Astrocyte of the cerebellum (primary cell): ENCODE data around the gene PTPRM.

ENCODE experiments used
- DNase-seq: peaks from one replicate; pipeline ENCODE4 v3.0.0-alpha.2; 2011; ENCODE audit warnings: low read depth
- H3K4me3 ChIP-seq: 2 replicates; pipeline ENCODE4 v1.5.1; 2011; ENCODE audit warnings: mild to moderate bottlenecking, low read depth, low read length, moderate library complexity
- CTCF ChIP-seq: IDR thresholded peaks from 2 replicates; pipeline ENCODE4 v1.5.1; 2012; ENCODE audit warnings: low read length, low read depth, moderate library complexity, mild to moderate bottlenecking; ENCODE audit errors: missing control alignments
- in situ Hi-C: cut with HindIII; loops from 2 replicates; pipeline ENCODE4 v1.10.0; 2017; ENCODE audit warnings: low sequenced_read_pairs

The PTPRM gene

GRCh38 chr18:7637269-7637668 lies 70.2 kb downstream of the PTPRM start:
- H3K4me3 ChIP-seq = no peak overlapping the region
- in situ Hi-C loops = no loop called here
- TF ChIP-seq CTCF = no peak
- no peak for DNase-seq

GRCh38 chr18:7638321-7638720 lies 71.2 kb downstream of the PTPRM start:
- in situ Hi-C loops = no loop called here
- DNase-seq = no peak
- no peak overlapping the region for H3K4me3 ChIP-seq
- TF ChIP-seq CTCF = no peak

GRCh38 chr18:7641813-7642212 lies 74.7 kb downstream of the PTPRM start:
- in situ Hi-C loops = no loop called here
- H3K4me3 ChIP-seq = no peak overlapping the region
- no peak for DNase-seq
- no peak for TF ChIP-seq CTCF

DNA sequence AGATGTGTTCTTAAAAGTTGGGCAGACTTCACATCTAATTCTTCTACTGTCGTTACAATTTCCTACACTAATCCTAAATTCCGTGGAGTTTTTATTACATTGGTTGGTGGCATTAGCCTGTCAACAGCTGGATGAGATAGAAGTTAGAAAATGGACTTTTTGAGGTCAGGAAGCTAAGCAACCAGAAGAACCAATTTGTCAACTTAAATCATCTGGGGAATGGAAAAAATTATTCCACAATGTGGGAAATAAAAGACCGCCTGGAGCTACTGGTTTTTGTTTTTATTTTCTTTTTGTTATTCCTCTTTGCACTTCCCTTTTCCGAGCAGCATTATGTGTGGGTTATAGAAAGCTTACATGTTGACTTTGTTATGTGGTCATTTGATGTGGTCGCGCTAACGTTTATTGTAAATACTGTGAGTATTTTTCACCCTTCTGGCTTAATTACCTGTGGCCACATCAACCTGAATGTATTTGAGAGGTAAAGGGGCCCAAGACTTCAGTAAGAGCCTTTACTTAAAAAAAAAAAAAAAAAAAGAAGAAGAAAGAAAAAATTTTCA lies 75.3 kb downstream of the PTPRM start:
- TF ChIP-seq CTCF = no peak
- in situ Hi-C loops = no loop called here
- H3K4me3 ChIP-seq = no peak overlapping the region
- no peak for DNase-seq

DNA sequence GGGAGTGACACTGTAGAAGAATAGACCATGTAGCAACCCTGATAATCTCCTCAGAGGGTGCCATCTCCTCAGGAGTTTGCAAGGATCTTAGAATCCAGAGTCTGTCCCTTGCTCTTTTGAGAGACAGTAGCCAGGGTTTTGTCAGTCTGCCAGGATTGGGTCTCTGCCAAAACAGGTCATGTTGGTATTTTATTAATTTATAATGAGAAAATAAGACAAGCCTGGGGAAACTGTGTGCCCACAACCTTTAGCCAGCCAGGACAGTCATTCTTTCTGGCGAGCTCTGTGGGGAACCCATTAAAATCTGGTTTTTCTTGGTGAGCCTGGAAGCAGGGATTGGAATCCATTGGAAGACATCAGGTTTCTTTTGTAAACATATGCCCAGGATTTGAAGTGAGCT lies 78.6 kb downstream of the PTPRM start:
- H3K4me3 ChIP-seq = no peak overlapping the region
- no peak for DNase-seq
- TF ChIP-seq CTCF = no peak
- in situ Hi-C loops = no loop called here

- TF ChIP-seq CTCF = no peak
- H3K4me3 ChIP-seq = no peak overlapping the region
- in situ Hi-C loops = no loop called here
- DNase-seq = no peak
Measured at GRCh38 chr18:7646174-7646886, 79.2 kb downstream of the PTPRM start.
